A673 (cell line): ENCODE data around the gene SRPK3.

Experiments
- EZH2 ChIP-seq: fragments of 200-600 bp; sonication (generic); IDR thresholded peaks from 2 replicates; pipeline ENCODE4 v1.6.1; 2017; ENCODE audit warnings: borderline replicate concordance, low read depth, mild to moderate bottlenecking, mixed read lengths, antibody characterized with exemption, low read length; ENCODE audit not compliant: poor library complexity, severe bottlenecking
- TF ChIP-seq, protein P1 (sequence below): fragments of 300-800, 200-600 bp; sonication (generic); conservative IDR thresholded peaks from 2 replicates; pipeline ENCODE4 v1.5.1; 2017; ENCODE audit warnings: low read depth, mild to moderate bottlenecking, antibody characterized with exemption, low read length, moderate library complexity, mixed read lengths

GRCh38 chrX:153828308-153828707, 47.5 kb downstream of the SRPK3 start:
- TF ChIP-seq, protein P1, sequence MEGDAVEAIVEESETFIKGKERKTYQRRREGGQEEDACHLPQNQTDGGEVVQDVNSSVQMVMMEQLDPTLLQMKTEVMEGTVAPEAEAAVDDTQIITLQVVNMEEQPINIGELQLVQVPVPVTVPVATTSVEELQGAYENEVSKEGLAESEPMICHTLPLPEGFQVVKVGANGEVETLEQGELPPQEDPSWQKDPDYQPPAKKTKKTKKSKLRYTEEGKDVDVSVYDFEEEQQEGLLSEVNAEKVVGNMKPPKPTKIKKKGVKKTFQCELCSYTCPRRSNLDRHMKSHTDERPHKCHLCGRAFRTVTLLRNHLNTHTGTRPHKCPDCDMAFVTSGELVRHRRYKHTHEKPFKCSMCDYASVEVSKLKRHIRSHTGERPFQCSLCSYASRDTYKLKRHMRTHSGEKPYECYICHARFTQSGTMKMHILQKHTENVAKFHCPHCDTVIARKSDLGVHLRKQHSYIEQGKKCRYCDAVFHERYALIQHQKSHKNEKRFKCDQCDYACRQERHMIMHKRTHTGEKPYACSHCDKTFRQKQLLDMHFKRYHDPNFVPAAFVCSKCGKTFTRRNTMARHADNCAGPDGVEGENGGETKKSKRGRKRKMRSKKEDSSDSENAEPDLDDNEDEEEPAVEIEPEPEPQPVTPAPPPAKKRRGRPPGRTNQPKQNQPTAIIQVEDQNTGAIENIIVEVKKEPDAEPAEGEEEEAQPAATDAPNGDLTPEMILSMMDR = no peak
- no peak for TF ChIP-seq EZH2
